H1 (cell line): ENCODE measurements around the gene NLRP11. TPM values are rescaled to one million over a fixed set of nuclear protein-coding genes. Genes with fewer than 3 reads are reported as not detected.

Experiments
- CTCF ChIA-PET: fragments of 300-600 bp; sonication (Branson Sonifier 250); formaldehyde crosslinking; loops from one replicate; lab custom pipeline; 2021; ENCODE audit not compliant: partially characterized antibody; lab: Charles Lee
- POLR2A ChIA-PET: fragments of 300-600 bp; sonication (Branson Sonifier 250); formaldehyde crosslinking; loops from one replicate; lab custom pipeline; 2021; ENCODE audit warnings: inconsistent platforms; ENCODE audit not compliant: partially characterized antibody; lab: Charles Lee
- DNase-seq, 2 experiments: peaks; one replicate each; pipeline versions ENCODE4 v3.0.0 to v3.0.0-alpha.2; 2010 to 2022; ENCODE audit warnings: low spot score in 2 of 2, low read depth in 1 of 2, mixed read lengths in 1 of 2
- FAIRE-seq: peaks from 2 replicates; lab custom pipeline; 2011; peaks lifted over from hg19 to GRCh38; lab: Jason Lieb, UNC
- H2AFZ ChIP-seq: 2 replicates; pipeline ENCODE4 v1.8.1; 2012; ENCODE audit warnings: low read length, inconsistent platforms
- H2AK5ac ChIP-seq: 2 replicates; pipeline ENCODE4 v1.6.1; 2013; ENCODE audit warnings: low read depth, low read length
- H2BK120ac ChIP-seq: replicated peaks from 2 replicates; pipeline ENCODE3; 2013; ENCODE audit warnings: low read depth, low read length, inconsistent platforms
- H2BK12ac ChIP-seq: 2 replicates; pipeline ENCODE4 v1.6.1; 2013; ENCODE audit warnings: low read depth, low read length
- H2BK15ac ChIP-seq: 2 replicates; pipeline ENCODE4 v1.6.1; 2013; ENCODE audit warnings: low read length
- H2BK20ac ChIP-seq: 2 replicates; pipeline ENCODE4 v1.6.1; 2013; ENCODE audit warnings: low read length
- H2BK5ac ChIP-seq: 2 replicates; pipeline ENCODE4 v1.6.1; 2013; ENCODE audit warnings: low read depth, low read length
- H3K14ac ChIP-seq: 2 replicates; pipeline ENCODE4 v1.6.1; 2013; ENCODE audit warnings: inconsistent platforms; ENCODE audit not compliant: insufficient read length
- H3K18ac ChIP-seq: 2 replicates; pipeline ENCODE4 v1.6.1; 2013; ENCODE audit warnings: low read length; ENCODE audit errors: extremely low read depth
- H3K23ac ChIP-seq: 2 replicates; pipeline ENCODE4 v1.6.1; 2013; ENCODE audit warnings: inconsistent platforms; ENCODE audit not compliant: insufficient read length
- H3K23me2 ChIP-seq: 2 replicates; pipeline ENCODE4 v1.6.1; 2013; ENCODE audit warnings: low read depth, low read length
- H3K27ac ChIP-seq: 2 replicates; pipeline ENCODE4 v1.6.1; 2011; ENCODE audit warnings: low read depth, low read length, inconsistent platforms
- H3K27me3 ChIP-seq, 4 experiments: replicated peaks in 1 of 4; 1 replicate in 1 of 4; 2 replicates in 3 of 4; pipeline versions ENCODE4 v1.6.1 to v1.8.1; 2011 to 2013; ENCODE audit warnings: low read length in 3 of 4, mild to moderate bottlenecking in 3 of 4, inconsistent platforms in 2 of 4, mixed read lengths in 2 of 4, moderate library complexity in 1 of 4; ENCODE audit not compliant: control insufficient read depth in 3 of 4, insufficient read depth in 3 of 4; ENCODE audit errors: extremely low read depth in 1 of 4
- H3K36me3 ChIP-seq, 4 experiments: 2 replicates each; pipeline versions ENCODE4 v1.6.1 to v1.8.1; 2011 to 2013; ENCODE audit warnings: mild to moderate bottlenecking in 4 of 4, low read length in 3 of 4, moderate library complexity in 2 of 4, control low read depth in 1 of 4, inconsistent platforms in 1 of 4; ENCODE audit not compliant: insufficient read depth in 4 of 4, control insufficient read depth in 2 of 4
- H3K4ac ChIP-seq: replicated peaks from 2 replicates; pipeline ENCODE3; 2013; ENCODE audit warnings: low read length, low read depth, mixed read lengths, inconsistent platforms; ENCODE audit not compliant: insufficient read length
- H3K4me1 ChIP-seq, 4 experiments: replicated peaks in 1 of 4; 1 replicate in 1 of 4; 2 replicates in 3 of 4; pipeline versions ENCODE4 v1.6.1 to v1.8.1; 2011 to 2013; ENCODE audit warnings: low read length in 3 of 4, inconsistent platforms in 2 of 4, mixed read lengths in 1 of 4; ENCODE audit not compliant: insufficient read depth in 4 of 4, control insufficient read depth in 3 of 4
- H3K4me2 ChIP-seq, 2 experiments: 2 replicates each; pipeline versions ENCODE4 v1.6.1 to v1.8.1; 2011 to 2013; ENCODE audit warnings: low read depth in 2 of 2, low read length in 2 of 2, control low read depth in 1 of 2, inconsistent platforms in 1 of 2, mild to moderate bottlenecking in 1 of 2; ENCODE audit not compliant: insufficient read depth in 1 of 2
- H3K4me3 ChIP-seq, 4 experiments: fragments of 200-600, 300-600 bp in 1 of 4; sonication (generic), shearing (Covaris generic), sonication (Bioruptor Twin) in 1 of 4; 2 replicates each; pipeline versions ENCODE4 v1.5.1 to v1.8.1; 2011 to 2016; ENCODE audit warnings: low read length in 4 of 4, low read depth in 3 of 4, control low read depth in 2 of 4, inconsistent platforms in 2 of 4, mild to moderate bottlenecking in 2 of 4, mixed read lengths in 1 of 4, moderate library complexity in 1 of 4; ENCODE audit not compliant: insufficient read depth in 2 of 4; ENCODE audit errors: extremely low read depth in 1 of 4
- H3K56ac ChIP-seq: replicated peaks from 2 replicates; pipeline ENCODE3; 2013; ENCODE audit warnings: low read depth, mild to moderate bottlenecking, mixed read lengths, low read length, inconsistent platforms; ENCODE audit not compliant: insufficient read length
- H3K79me1 ChIP-seq: 2 replicates; pipeline ENCODE4 v1.6.1; 2013; ENCODE audit warnings: low read depth, low read length, control low read depth
- H3K79me2 ChIP-seq, 2 experiments: 2 replicates each; pipeline versions ENCODE4 v1.6.1 to v1.8.1; 2012 to 2013; ENCODE audit warnings: low read length in 2 of 2, mild to moderate bottlenecking in 2 of 2, inconsistent platforms in 1 of 2; ENCODE audit not compliant: insufficient read depth in 2 of 2, control insufficient read depth in 1 of 2
- H3K9ac ChIP-seq, 4 experiments: replicated peaks in 1 of 4; 1 replicate in 1 of 4; 2 replicates in 3 of 4; pipeline versions ENCODE4 v1.6.1 to v1.8.1; 2011 to 2013; ENCODE audit warnings: low read depth in 3 of 4, low read length in 3 of 4, control low read depth in 2 of 4, mild to moderate bottlenecking in 2 of 4, moderate library complexity in 2 of 4, inconsistent platforms in 1 of 4; ENCODE audit errors: extremely low read depth in 1 of 4
- H3K9me3 ChIP-seq, 2 experiments: 2 replicates each; pipeline versions ENCODE4 v1.6.1 to v1.8.1; 2012 to 2013; ENCODE audit warnings: mild to moderate bottlenecking in 2 of 2, moderate library complexity in 2 of 2, control low read depth in 1 of 2, inconsistent platforms in 1 of 2, low read depth in 1 of 2, low read length in 1 of 2, mixed read lengths in 1 of 2; ENCODE audit not compliant: insufficient read depth in 2 of 2
- H4K20me1 ChIP-seq, 2 experiments: replicated peaks in 1 of 2; 2 replicates each; pipeline versions ENCODE3 to v1.8.1; 2011 to 2013; ENCODE audit warnings: inconsistent platforms in 2 of 2, low read length in 2 of 2, mild to moderate bottlenecking in 1 of 2; ENCODE audit not compliant: insufficient read depth in 2 of 2, control insufficient read depth in 1 of 2
- H4K5ac ChIP-seq: 2 replicates; pipeline ENCODE4 v1.6.1; 2013; ENCODE audit warnings: low read length, low read depth, mixed read lengths, inconsistent platforms; ENCODE audit not compliant: insufficient read length
- H4K8ac ChIP-seq: 2 replicates; pipeline ENCODE4 v1.8.0; 2013; ENCODE audit warnings: mild to moderate bottlenecking, moderate library complexity, low read length, inconsistent platforms; ENCODE audit not compliant: insufficient read depth; ENCODE audit errors: extremely low read depth
- H4K91ac ChIP-seq: replicated peaks from 2 replicates; pipeline ENCODE3; 2013; ENCODE audit warnings: low read length, mixed read lengths, inconsistent platforms; ENCODE audit not compliant: insufficient read length
- BACH1 ChIP-seq: IDR thresholded peaks from 2 replicates; pipeline ENCODE4 v1.6.1; 2012; ENCODE audit warnings: low read length, improper control_type of control experiment
- CREB1 ChIP-seq: IDR thresholded peaks from 2 replicates; pipeline ENCODE4 v1.6.1; 2012; ENCODE audit warnings: inconsistent platforms
- CTCF ChIP-seq, 3 experiments: IDR thresholded peaks; 1 replicate in 2 of 3; 2 replicates in 1 of 3; pipeline versions ENCODE4 v1.5.1 to v1.6.1; 2011; ENCODE audit warnings: low read length in 3 of 3, mild to moderate bottlenecking in 3 of 3, inconsistent platforms in 2 of 3, low read depth in 1 of 3, moderate library complexity in 1 of 3; ENCODE audit not compliant: insufficient read depth in 1 of 3; ENCODE audit errors: control extremely low read depth in 1 of 3
- EZH2 ChIP-seq: fragments of 200-600 bp; sonication (generic); IDR thresholded peaks from 2 replicates; pipeline ENCODE4 v1.7.1; 2012; ENCODE audit warnings: low read depth, mild to moderate bottlenecking, moderate library complexity, low read length, inconsistent platforms; ENCODE audit not compliant: severe bottlenecking
- KDM1A ChIP-seq: fragments of 200-600, 300-600 bp; sonication (generic); IDR thresholded peaks from 2 replicates; pipeline ENCODE4 v1.7.1; 2016; ENCODE audit warnings: mild to moderate bottlenecking, low read length, borderline replicate concordance
- TBP ChIP-seq: IDR thresholded peaks from 2 replicates; pipeline ENCODE4 v1.6.1; 2011; ENCODE audit warnings: low read depth, low read length, improper control_type of control experiment
- ZNF274 ChIP-seq: IDR thresholded peaks from 2 replicates; pipeline ENCODE4 v1.7.0; 2012; ENCODE audit warnings: low read length, borderline replicate concordance; ENCODE audit errors: extremely low read depth
- WGBS, 2 experiments: shearing (Covaris generic) in 1 of 2; methylation state at CpG; one replicate each; pipeline versions ENCODE4 v1.1.6 to v1.1.7; 2013 to 2015; ENCODE audit warnings: low lambda C conversion rate in 2 of 2, mixed read lengths in 2 of 2, inconsistent platforms in 1 of 2, low coverage in 1 of 2, missing lambda C conversion rate in 1 of 2; ENCODE audit not compliant: insufficient replicate concordance in 2 of 2, insufficient coverage in 1 of 2, insufficient read length in 1 of 2; ENCODE audit errors: extremely low coverage in 1 of 2, missing lambda C conversion rate in 1 of 2; 5-methylcytosine and 5-hydroxymethylcytosine counted together
- polyA plus RNA-seq, 7 experiments: library from polyadenylated mRNA; depleted of rRNA in 3 of 7; stranded (reverse) in 5 of 7; unstranded in 2 of 7; fragments of >200 nt in 5 of 7; fragments of 200-250 nt in 2 of 7; gene quantifications; 1 replicate in 5 of 7; 2 replicates in 1 of 7; 4 replicates in 1 of 7; pipeline versions ENCODE4 v1.2.1 to v1.2.3, GENCODE V29; 2011 to 2013; ENCODE audit warnings: missing spikeins in 2 of 7, mixed read lengths in 2 of 7
- total RNA-seq: library from RNA; stranded (reverse); fragmentation: NEBNext Ultra II Directional; extraction: Animal tissue kit (Norgen Biotek cat#: 25700); gene quantifications from 2 replicates; pipeline ENCODE4 v1.2.1, GENCODE V29; 2021

Gene NLRP11
- total and polyA plus RNA-seq, 2 of the 8 experiments (the other 6 are each of a cell fraction or from before 2014, with no cell fraction given) = not detected

GRCh38 chr19:55766466-55766865 lies 65.3 kb downstream of the NLRP11 start:
- ChIA-PET POLR2A (no interaction called here), CTCF (no interaction called here)
- Histone ChIP-seq H3K4ac (no peak overlapping the region), H3K27ac (no peak overlapping the region), H2BK12ac (no peak overlapping the region), H2BK15ac (no peak overlapping the region), H2BK5ac (no peak overlapping the region), H3K14ac (no peak overlapping the region), H4K5ac (no peak overlapping the region), H3K4me2 (no peak overlapping the region), H3K23ac (no peak overlapping the region), H3K79me2 (no peaks in the 10 kb centered on the region), H2BK20ac (no peak overlapping the region), H3K18ac (no peak overlapping the region), H3K4me1 (no peaks in the 10 kb centered on the region), H3K79me1 (no peaks in the 10 kb centered on the region), H3K36me3 (no peaks in the 10 kb centered on the region), H3K4me3 (no peak overlapping the region), H3K9me3 (peaks cover 41 to 44% of the 10 kb centered on the region in 2 experiments), H2BK120ac (no peak overlapping the region), H2AK5ac (no peak overlapping the region), H3K56ac (no peak overlapping the region), H2AFZ (no peak overlapping the region), H3K23me2 (no peaks in the 10 kb centered on the region)
- 77% methylated on average over 7 of the region's 7 CpGs; no CpG with 5 or more reads in 1 of the 2 experiments for WGBS, 2 experiments
- FAIRE-seq (no peak), DNase-seq (no peak)
- no peak for TF ChIP-seq TBP
- no peak for TF ChIP-seq BACH1
- no peak for TF ChIP-seq KDM1A
- TF ChIP-seq ZNF274 = no peak
- TF ChIP-seq CTCF (IDR thresholded peaks at IDR 0.05; ENCODE audit: control extremely low read depth in 1 of 3, insufficient read depth in 1 of 3, low read depth in 1 of 3, low read length in 3 of 3) = no peak
- no peak for TF ChIP-seq CREB1
- no peak for TF ChIP-seq EZH2
- TF ChIP-seq, all 59 proteins: peak for 0
- Histone ChIP-seq H3K27me3 (no peaks in the 10 kb centered on the region), H4K8ac (no peak overlapping the region), H4K20me1 (no peaks in the 10 kb centered on the region), H4K91ac (no peak overlapping the region), H3K9ac (no peak overlapping the region)
